SHP77 (cell line): Measurements from ENCODE around the gene CPNE2.

Experiments used
- DNase-seq, 2 experiments: peaks; one replicate each; lab custom pipeline; 2025; lab: John Stamatoyannopoulos, UW

Gene CPNE2

GRCh38 chr16:57144027-57144426 lies 51.6 kb downstream of the CPNE2 start:
- no peak for DNase-seq

DNA sequence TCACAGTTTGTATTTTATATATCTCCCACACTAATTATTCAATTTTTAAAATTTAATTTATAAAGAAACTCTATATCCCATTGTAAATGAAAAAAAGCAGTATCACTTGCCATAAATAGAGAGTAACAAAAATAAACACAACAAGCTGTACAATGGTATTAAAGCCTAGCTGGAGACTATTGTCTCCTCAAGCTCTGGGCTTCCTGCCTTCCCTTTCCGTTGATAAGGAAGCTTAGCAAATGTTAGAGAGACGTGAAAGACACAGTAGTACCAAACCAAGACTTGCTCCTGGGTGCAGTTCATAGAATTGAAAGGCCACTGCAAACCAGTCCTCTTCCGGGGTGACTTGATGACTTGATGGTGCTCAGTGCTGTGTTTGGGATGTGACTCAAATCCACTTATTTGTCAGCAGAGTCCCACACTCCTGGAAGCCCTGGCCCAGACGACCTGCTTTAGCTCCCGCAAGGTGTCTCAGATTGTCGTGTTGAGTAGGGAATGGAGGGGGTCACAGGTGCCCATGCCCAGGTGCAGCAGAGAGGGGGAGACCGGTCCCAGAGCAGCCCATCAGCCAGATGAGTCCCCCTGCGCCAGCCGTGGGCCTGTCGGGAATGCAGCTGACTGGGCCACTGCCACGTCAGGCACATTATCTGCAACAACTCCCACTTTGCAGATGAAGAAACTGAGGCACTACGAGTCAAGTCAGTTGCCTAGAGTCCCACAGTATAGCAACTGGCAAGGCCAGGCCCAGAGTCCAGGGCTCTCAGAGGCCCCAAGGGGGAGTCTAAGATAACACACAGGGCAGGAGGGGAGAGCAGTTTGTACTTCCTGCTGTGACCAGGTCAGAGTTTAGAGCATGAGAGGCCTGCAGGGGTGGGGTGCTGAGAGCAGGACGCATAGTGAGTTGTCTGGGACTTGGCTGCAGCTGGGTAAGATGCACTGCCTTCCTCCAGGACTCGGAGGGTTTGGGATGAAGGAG lies 53.0 kb downstream of the CPNE2 start:
- no peak for DNase-seq

DNA sequence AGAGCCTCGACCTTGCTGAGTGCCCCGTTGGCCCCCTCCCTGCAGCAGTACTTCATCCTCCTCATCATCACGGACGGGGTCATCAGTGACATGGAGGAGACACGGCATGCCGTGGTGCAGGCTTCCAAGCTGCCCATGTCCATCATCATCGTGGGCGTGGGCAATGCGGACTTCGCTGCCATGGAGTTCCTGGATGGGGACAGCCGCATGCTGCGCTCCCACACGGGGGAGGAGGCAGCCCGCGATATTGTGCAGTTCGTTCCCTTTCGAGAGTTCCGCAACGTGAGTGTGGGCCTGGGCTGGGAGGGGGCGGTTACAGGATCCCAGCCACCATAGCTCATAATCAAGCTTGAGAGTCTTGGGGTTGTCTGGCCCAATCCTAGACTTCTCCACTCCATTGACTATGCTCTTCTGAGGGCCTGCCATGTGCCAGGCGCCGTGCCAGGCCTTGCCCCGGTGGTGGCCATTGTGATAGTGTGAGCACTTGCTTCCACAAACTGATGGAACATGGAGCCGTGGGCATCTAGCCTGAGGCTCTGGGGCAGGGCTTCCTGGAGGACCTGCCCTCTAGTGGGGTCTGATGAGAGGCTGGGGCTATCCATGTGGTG lies 53.8 kb downstream of the CPNE2 start:
- DNase-seq: no peak

DNA sequence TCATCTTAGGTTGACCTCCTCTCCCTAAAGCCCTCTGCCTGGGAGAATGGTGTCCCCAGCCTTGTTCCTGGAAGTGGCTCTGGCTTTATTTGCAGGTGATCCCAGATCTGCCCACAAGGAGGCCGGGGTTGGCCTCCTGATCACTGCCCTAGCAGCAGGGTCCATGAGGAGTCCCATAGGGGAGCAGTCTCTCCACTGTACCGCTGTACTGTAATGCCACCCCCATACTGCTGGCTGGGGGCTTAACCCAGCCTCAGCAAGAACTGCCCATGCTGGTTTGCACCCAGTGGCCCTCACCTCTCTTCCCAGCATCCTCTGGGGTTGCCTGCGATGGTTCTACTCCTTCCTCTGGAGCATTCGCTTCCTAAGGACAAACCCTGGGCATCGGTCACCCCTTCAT lies 54.4 kb downstream of the CPNE2 start:
- no peak for DNase-seq

GRCh38 chr16:57147381-57148221 lies 55.2 kb downstream of the CPNE2 start:
- no peak for DNase-seq

GRCh38 chr16:57148481-57148880 lies 56.1 kb downstream of the CPNE2 start:
- DNase-seq: no peak

DNA sequence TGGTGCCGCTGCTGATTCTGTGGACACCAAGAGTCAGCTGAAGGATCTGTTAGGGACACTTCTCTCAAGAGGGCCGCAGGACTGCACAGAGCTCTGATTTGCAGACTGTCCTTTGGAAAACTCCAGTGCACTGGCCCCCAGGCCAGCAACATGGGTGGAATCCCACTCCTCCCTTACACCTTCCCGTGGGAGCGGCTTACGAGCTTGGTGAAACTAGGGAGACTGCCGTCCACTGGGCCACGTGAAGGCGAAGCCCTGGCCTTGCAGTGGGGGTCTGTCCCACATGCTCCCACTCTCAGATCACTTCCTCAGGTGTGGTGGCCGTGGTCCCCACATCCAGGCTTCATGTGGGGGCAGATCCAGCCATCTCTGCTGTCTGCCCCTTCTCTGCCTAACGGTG lies 57.0 kb downstream of the CPNE2 start:
- no peak for DNase-seq

DNA sequence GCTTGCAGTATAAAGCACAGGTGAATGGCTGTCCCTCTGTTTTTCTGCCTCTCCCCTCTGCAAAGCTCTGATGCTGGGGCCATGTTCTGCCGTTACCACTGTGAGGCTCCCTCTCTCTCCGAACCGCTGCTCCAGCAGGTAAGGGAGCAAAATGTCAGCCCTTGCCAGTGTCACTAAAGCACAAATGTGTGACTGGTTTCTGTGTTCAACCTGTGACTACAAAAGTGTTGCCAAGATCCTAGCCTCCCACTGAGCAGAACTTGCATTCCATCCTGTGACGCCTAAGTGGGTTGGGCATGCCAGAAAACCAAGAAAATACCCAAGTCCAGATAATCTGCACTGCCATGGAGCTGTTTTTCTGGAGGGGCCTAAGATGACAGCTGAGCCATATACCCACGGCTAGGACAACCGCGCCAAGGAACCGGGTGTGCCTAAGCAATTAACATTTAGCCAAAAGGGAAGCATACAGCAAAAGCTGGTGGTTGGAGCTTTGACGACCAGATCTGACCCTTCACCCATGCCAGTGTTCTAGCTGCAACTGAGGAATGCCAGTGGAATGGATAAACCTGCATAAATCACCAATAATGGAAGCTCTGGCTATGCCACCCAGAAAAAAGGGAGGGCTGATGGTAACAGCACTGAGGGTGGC lies 58.4 kb downstream of the CPNE2 start:
- no peak for DNase-seq

DNA sequence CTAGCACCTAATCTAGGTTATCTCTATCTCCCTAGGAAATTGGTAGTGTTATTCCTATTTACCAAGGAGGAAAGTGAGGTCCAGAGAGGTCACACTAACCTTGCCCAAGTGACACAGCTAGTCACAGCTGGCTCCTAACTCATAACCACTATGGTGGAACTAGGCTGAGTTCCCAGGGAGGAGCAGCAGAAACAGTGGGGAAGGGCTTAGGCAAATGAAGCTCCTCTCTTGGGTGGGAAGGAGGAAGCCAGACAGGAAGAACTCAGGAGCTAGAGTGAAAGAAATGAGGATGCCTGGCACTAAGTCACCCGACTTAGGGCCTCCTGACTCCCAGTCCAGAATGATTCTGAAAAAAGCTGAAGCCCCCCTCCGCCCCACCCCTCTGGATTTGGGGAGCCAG lies 59.0 kb downstream of the CPNE2 start:
- DNase-seq: no peak

DNA sequence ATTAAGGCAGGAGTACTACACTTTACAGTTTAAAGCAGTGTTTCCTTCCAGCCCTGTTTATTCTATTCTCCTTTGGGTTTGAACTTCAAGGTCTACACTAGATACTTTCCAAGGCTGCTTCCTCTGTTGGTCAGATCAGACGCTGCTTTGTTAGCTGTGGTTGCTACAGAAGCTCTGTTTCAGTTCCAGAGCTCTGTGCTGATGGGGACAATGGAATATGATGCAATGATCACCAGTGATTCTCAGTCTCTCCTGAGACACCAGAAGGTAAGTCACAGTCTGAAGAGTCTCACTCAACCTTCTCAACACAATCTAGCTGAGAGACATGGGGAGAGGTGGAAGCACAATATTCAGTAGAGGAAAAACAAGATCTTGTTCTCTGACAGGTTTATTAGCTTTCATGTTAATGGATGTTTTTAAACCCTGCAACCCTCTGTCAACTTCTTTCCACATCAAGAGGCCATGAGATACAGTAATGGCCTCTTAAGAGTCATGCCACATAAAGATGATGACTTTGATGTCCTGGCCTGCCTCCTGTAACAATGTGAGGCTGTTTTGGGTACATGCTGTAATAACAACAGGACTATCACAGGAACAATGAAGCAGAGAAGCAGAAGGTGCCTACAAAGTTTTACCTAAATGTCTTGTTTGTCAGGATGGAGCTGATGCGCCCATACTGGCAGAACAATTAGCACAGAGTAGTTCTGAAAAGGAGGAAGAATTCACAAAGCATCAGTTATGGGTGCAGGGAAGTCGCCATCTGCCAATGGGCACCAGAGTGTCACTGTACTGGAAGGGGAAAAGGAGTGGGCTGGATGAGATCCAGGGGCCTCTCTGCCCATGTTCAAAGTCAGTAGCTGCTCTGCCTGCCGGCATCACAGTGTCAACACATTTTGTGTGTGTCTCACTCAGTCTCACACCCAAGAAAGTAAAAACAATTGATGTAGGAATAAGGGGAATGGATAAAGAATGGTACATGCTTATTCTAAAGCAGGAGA lies 60.0 kb downstream of the CPNE2 start:
- no peak for DNase-seq

DNA sequence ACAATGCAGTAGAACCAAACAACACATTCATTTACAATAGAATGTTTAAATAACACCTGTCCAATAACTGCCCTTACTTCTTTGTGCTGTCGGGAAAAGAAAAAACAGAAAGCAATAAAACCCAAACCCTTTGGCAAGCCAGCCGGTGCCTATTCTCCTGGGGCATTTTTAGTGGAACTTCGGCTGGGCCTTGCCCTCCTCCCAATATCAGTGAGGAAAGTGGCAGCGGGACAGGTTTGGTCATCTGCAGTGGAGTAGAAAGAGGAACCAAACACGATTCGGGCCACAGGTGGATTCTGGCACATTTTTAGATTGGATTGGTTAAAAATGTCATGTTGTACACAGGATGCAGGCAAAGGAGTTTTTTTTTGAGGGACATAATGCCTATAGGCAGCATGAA lies 61.5 kb downstream of the CPNE2 start:
- no peak for DNase-seq

GRCh38 chr16:57155702-57156350 lies 63.4 kb downstream of the CPNE2 start:
- DNase-seq: no peak

GRCh38 chr16:57156351-57156703 lies 63.9 kb downstream of the CPNE2 start:
- no peak for DNase-seq

- no peak for DNase-seq
Measured at GRCh38 chr16:57157533-57157932, 65.2 kb downstream of the CPNE2 start.

DNA sequence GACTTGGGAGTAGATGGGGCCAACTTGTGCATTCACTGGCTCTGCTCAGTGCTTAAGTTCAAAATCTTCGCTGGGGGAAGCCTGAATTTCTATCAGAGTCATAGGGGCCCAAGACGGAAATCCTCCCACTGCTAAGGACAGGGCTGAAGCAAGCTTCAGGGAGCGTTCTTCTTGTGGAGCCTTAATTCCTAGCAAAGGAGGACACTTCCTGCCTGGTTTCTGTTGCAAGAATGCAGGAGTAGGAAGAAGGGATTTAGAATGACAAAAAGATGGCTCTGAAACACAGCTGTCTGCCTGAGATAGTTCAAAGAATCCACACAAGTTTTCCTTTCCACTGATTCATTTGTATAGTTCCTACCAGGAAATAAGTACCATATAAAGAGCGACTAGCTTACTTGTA lies 67.1 kb downstream of the CPNE2 start:
- no peak for DNase-seq

GRCh38 chr16:57163842-57164241 lies 71.5 kb downstream of the CPNE2 start:
- DNase-seq: no peak

DNA sequence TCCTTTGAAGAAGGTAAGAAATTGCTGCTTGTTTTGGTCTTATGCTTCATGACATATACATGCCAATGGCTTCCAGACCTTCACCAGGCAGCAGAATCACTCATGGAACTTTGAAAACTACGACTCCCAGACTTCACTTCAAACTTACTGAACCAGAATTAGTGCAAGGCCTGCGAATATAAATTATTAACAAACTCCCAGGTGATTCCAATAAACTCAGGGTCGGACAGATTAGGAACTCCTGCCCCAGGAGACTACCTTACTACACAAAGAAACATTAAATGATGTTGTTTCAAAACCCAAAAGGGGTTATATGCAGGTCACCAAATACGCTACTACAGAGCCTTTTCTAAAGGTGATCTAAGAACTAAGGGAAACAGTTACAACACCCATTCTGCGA lies 73.1 kb downstream of the CPNE2 start:
- no peak for DNase-seq

GRCh38 chr16:57165938-57166337 lies 73.6 kb downstream of the CPNE2 start:
- no peak for DNase-seq

GRCh38 chr16:57166451-57166850 lies 74.1 kb downstream of the CPNE2 start:
- DNase-seq: no peak

- DNase-seq: no peak
Measured at GRCh38 chr16:57166951-57167350, 74.6 kb downstream of the CPNE2 start.
